A673 (cell line): ENCODE measurements around the gene BICC1. TPM values are rescaled to one million over a fixed set of nuclear protein-coding genes. Genes with fewer than 3 reads are reported as not detected.

Experiments
- BruUV-seq: library from RNA; stranded (reverse); fragments of 400-500 nt; replicated peaks from 2 replicates; lab custom pipeline; 2021; lab: Mats Ljungman, UMichigan
- CTCF ChIA-PET: fragments of 300-600 bp; sonication (Branson Sonifier 250); formaldehyde crosslinking; loops from one replicate; lab custom pipeline; 2022; ENCODE audit warnings: antibody characterized with exemption; lab: Charles Lee
- POLR2A ChIA-PET: fragments of 300-600 bp; sonication (Branson Sonifier 250); formaldehyde crosslinking; loops from one replicate; lab custom pipeline; 2022; ENCODE audit warnings: antibody characterized with exemption; ENCODE audit not compliant: low non-redundant PET; lab: Charles Lee
- DNase-seq: peaks from one replicate; pipeline ENCODE4 v3.0.0-alpha.2; 2015; ENCODE audit warnings: low spot score
- H3K27ac ChIP-seq: fragments of 200-600 bp; sonication (generic); 2 replicates; pipeline ENCODE4 v1.5.1; 2016; ENCODE audit warnings: mixed run types, low read depth, mild to moderate bottlenecking, mixed read lengths, antibody characterized with exemption, low read length; ENCODE audit not compliant: poor library complexity, severe bottlenecking
- H3K27me3 ChIP-seq: fragments of 200-600 bp; sonication (generic); replicated peaks from 2 replicates; pipeline ENCODE4 v1.6.1; 2017; ENCODE audit warnings: mixed run types, low read depth, mild to moderate bottlenecking, mixed read lengths, antibody characterized with exemption, low read length; ENCODE audit not compliant: insufficient read depth, poor library complexity
- H3K36me3 ChIP-seq: fragments of 200-600 bp; sonication (generic); 2 replicates; pipeline ENCODE4 v1.6.1; 2016; ENCODE audit warnings: mixed run types, mild to moderate bottlenecking, mixed read lengths, antibody characterized with exemption, low read length; ENCODE audit not compliant: insufficient read depth, poor library complexity, severe bottlenecking
- H3K4me1 ChIP-seq: fragments of 200-600 bp; sonication (generic); 2 replicates; pipeline ENCODE4 v1.6.1; 2017; ENCODE audit warnings: mixed run types, mild to moderate bottlenecking, mixed read lengths, antibody characterized with exemption, low read length; ENCODE audit not compliant: insufficient read depth, poor library complexity, severe bottlenecking
- H3K4me3 ChIP-seq: fragments of 200-600 bp; sonication (generic); 2 replicates; pipeline ENCODE4 v1.5.1; 2016; ENCODE audit warnings: low read depth, mixed run types, mild to moderate bottlenecking, mixed read lengths, low read length; ENCODE audit not compliant: poor library complexity, severe bottlenecking
- H3K9me3 ChIP-seq: fragments of 200-600 bp; sonication (generic); 2 replicates; pipeline ENCODE4 v1.6.1; 2016; ENCODE audit warnings: mixed run types, low read depth, mild to moderate bottlenecking, mixed read lengths, antibody characterized with exemption, low read length; ENCODE audit not compliant: poor library complexity, severe bottlenecking
- CTCF ChIP-seq: fragments of 300-800, 200-600 bp; sonication (generic); conservative IDR thresholded peaks from 2 replicates; pipeline ENCODE4 v1.5.1; 2017; ENCODE audit warnings: low read depth, mild to moderate bottlenecking, antibody characterized with exemption, low read length, moderate library complexity, mixed read lengths
- EZH2 ChIP-seq: fragments of 200-600 bp; sonication (generic); IDR thresholded peaks from 2 replicates; pipeline ENCODE4 v1.6.1; 2017; ENCODE audit warnings: borderline replicate concordance, low read depth, mild to moderate bottlenecking, mixed read lengths, antibody characterized with exemption, low read length; ENCODE audit not compliant: poor library complexity, severe bottlenecking
- intact Hi-C: fragments of 100-400 bp; cut with micrococcal nuclease; formaldehyde crosslinking; loops from one replicate; pipeline ENCODE4 v1.10.0; 2022; ENCODE audit not compliant: unreplicated experiment
- total RNA-seq: library from RNA; stranded (reverse); gene quantifications from 2 replicates; pipeline ENCODE4 v1.2.3, GENCODE V29; 2021

BICC1 gene
- total RNA-seq, 1 experiment from 2014 or later: 1.6 TPM

- Histone ChIP-seq H3K27ac (no peak overlapping the region), H3K9me3 (no peaks in the 10 kb centered on the region), H3K27me3 (no peaks in the 10 kb centered on the region), H3K36me3 (no peaks in the 10 kb centered on the region), H3K4me1 (no peaks in the 10 kb centered on the region), H3K4me3 (no peak overlapping the region)
- BruUV-seq: no TSS peak
- ChIA-PET POLR2A (no interaction called here), CTCF (no interaction called here)
- intact Hi-C loops: no loop called here
- no peak for DNase-seq
- no peak for TF ChIP-seq EZH2
- TF ChIP-seq CTCF: no peak
Measured at GRCh38 chr10:58546137-58546536, 33.5 kb downstream of the BICC1 start.

GRCh38 chr10:58546722-58547445, 34.2 kb downstream of the BICC1 start:
- TF ChIP-seq EZH2 (no peak), CTCF (no peak)
- intact Hi-C loops: no loop called here
- no peak overlapping the region for H3K27ac ChIP-seq
- H3K4me3 ChIP-seq: no peak overlapping the region
- CTCF ChIA-PET: no interaction called here
- DNase-seq: no peak
- BruUV-seq: no TSS peak
- H3K36me3 ChIP-seq: no peaks in the 10 kb centered on the region
- H3K27me3 ChIP-seq: no peaks in the 10 kb centered on the region
- no peaks in the 10 kb centered on the region for H3K9me3 ChIP-seq
- H3K4me1 ChIP-seq: no peaks in the 10 kb centered on the region
- POLR2A ChIA-PET: no interaction called here

GRCh38 chr10:58547963-58548362, 35.3 kb downstream of the BICC1 start:
- Histone ChIP-seq H3K4me1 (no peaks in the 10 kb centered on the region), H3K36me3 (no peaks in the 10 kb centered on the region), H3K27ac (no peak overlapping the region), H3K4me3 (no peak overlapping the region), H3K9me3 (no peaks in the 10 kb centered on the region), H3K27me3 (no peaks in the 10 kb centered on the region)
- TF ChIP-seq EZH2 (no peak), CTCF (no peak)
- DNase-seq: no peak
- no TSS peak for BruUV-seq
- ChIA-PET CTCF (no interaction called here), POLR2A (no interaction called here)
- intact Hi-C loops: no loop called here
